SH-SY5Y (cell line): ENCODE data around the gene ABTB1.

Experiments used
- GATA2 ChIP-seq: IDR thresholded peaks from 2 replicates; pipeline ENCODE4 v1.6.1; 2011; ENCODE audit warnings: mild to moderate bottlenecking, low read depth, low read length
- GATA3 ChIP-seq: IDR thresholded peaks from 2 replicates; pipeline ENCODE4 v1.6.1; 2011; ENCODE audit warnings: low read depth, mild to moderate bottlenecking, low read length, moderate library complexity

The ABTB1 gene

GRCh38 chr3:127658234-127658633 is 14.5 kb upstream of the ABTB1 start:
- no peak for TF ChIP-seq GATA2
- TF ChIP-seq GATA3: no peak

GRCh38 chr3:127660621-127661251 is 12.0 kb upstream of the ABTB1 start:
- no peak for TF ChIP-seq GATA2
- TF ChIP-seq GATA3: no peak

- TF ChIP-seq GATA3 (no peak), GATA2 (no peak)
Measured at GRCh38 chr3:127661600-127661999, 11.2 kb upstream of the ABTB1 start.

DNA sequence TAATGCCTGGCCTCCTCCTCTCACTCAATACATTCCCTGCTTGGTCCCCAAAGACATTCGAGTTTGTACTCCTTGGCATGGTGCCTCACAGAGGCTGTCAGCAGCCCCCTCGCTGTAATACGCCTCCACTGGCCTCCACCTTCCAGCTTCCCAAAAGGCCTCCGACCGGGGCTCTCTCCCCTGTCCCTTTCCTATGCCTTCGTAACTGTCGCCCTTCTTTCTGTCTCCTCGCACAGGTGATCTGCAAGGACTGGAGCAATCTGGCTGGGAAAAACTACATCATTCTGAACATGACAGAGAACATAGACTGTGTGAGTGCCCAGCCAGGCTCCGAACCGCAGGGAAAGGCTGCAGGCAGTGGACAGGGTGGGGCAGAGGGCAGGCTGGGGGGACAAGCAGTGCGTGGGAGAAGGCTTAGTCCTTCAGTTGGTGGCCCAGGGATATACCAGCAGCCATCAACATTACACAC is 10.7 kb upstream of the ABTB1 start:
- TF ChIP-seq GATA2 (no peak), GATA3 (no peak)

DNA sequence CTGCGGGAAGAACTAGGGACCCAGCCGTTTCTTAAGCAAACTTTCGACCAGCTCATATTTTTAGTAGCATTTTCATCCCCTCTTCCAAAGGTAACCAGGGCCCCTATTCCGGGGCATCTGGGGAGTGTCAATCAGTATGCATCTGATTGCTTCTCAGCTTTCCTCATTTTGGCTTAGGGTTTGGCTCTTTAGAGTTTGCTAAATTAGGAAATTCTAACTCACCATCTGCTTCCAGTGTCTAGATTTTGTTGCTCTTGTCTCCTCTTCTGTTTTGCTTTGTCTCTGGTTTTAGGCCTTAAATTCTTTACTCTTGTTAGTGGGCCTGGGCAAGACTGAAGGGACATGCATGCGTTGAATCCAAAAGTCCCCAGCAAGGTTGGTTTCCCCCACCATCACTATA is 9.6 kb upstream of the ABTB1 start:
- TF ChIP-seq GATA2 (no peak), GATA3 (no peak)

DNA sequence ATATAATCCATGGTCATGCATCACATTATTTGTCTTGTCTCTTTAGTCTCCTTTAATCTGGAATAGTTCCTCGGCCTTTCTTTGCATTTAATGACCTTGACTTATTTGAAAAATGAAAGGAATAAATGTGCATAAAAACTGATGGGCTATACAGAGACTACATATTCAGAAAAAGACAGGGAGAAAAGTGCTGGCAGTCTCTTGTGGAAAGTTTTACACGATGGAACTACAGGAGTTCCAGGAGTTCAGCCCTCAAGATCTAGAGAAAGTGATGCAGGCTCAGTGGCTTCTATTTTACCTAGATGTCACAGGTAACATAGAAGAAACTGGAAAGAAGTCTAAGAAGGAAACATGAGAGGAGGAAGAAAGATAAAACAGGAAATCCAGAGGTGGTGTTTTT is 7.6 kb upstream of the ABTB1 start:
- TF ChIP-seq GATA3 (no peak), GATA2 (no peak)

- TF ChIP-seq GATA2: no peak
Measured at GRCh38 chr3:127665586-127665985, 7.2 kb upstream of the ABTB1 start.

GRCh38 chr3:127666676-127667075 is 6.1 kb upstream of the ABTB1 start:
- TF ChIP-seq GATA2 (no peak), GATA3 (no peak)

GRCh38 chr3:127667119-127667681 is 5.6 kb upstream of the ABTB1 start:
- no peak for TF ChIP-seq GATA2
- no peak for TF ChIP-seq GATA3

DNA sequence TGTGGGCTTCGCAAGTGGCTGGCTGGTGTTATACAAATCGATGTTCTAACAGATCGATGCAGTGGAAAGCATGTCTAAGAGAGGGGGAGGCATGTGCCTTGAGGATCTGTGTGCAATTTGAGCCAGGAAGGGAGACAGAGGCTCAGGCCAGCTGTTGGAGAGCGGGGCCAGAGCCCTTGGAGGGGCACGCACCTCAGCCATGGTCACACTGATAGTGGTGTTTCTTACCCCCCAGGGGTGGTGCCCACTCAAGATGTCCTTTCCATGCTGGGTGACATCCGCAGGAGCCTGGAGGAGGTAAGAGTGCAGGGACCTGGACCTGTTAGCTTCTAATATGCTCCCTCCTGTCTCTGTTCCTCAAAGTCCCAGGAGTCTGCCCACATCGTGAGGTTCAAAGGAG is 3.8 kb upstream of the ABTB1 start:
- no peak for TF ChIP-seq GATA2
- no peak for TF ChIP-seq GATA3

DNA sequence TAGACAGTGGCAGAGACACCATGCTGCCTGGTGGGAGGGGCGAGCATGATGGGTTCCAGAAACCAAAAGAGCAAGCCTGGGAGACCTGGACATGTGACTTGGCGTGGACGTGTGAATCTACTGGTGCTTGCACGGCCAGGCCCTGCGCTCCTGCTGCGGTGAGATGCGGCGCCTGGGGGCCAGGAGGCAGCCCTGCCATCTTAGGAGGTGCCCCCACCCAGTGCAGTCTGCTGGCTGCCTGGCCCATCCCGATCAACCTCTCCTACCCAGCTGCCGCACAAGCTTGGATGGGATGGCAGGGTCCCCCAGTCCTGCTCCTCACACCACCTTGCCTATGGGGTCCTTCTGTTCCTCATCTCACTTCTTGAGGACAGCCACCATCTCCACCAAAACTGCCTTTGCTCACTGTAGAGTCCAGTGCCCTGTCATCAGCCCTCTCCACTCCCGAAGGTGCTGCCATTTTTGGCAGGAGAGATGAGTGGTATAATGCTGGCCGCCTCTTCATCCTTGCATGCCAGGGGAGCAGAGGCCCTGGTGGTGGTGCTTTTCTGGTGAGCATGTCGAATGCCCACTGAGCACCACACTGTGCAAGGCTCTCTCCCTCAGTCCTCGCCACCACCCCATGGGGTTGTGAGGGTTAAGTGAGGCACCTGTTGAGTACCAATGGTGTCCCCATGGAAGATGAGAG is 3.1 kb upstream of the ABTB1 start:
- no peak for TF ChIP-seq GATA2
- no peak for TF ChIP-seq GATA3

DNA sequence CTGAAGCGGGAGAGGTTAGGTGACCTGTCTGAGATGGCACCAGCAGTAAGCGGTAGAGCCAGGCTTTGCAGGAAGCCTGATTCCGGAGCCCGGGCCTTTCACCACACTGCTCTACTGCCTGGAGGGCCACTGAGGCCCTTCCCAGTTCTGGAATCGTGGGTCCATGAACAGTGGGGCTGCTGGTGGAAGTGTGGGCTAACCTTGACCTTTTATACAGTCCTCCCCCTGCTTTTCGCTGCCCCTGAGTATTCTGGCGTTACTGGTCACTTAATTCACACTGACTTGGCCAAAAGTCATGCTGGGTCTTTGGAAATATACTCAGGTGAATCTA is 2.6 kb upstream of the ABTB1 start:
- TF ChIP-seq GATA3 (no peak), GATA2 (no peak)

DNA sequence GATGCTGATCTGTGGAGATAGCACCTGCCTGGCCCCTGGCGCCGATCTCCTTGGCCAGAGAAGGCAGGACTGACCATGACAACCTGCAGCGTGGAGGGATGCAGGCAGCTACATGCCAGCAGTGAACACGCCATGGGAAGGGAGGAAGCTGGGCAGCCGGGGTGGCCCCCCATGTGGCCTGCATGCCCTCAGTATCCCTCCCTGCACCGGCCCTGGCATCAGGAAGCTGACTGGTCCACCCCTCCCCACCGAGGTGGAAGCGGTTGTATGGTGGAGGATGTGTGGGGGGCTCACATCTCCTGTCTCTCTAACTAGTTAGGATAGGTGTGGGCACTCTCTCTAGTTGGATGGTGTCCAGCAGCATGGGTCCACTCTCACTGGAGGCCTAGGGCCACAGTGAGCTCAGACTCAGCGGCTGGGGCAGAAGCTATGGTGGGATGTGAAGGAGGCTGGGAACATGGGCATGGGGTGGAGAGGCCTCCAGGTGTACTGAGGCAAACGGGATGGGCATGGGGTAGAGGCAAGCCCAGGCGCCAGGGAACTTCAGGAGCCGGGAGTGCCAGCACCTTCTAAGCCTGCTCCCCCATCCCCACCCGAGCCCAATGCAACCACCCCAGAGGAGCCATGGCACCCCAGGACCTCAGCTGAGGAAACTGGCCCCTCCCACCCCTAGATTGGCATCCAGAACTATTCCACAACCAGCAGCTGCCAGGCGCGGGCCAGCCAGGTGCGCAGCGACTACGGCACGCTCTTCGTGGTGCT is 1.8 kb upstream of the ABTB1 start:
- TF ChIP-seq GATA2 (no peak), GATA3 (no peak)

DNA sequence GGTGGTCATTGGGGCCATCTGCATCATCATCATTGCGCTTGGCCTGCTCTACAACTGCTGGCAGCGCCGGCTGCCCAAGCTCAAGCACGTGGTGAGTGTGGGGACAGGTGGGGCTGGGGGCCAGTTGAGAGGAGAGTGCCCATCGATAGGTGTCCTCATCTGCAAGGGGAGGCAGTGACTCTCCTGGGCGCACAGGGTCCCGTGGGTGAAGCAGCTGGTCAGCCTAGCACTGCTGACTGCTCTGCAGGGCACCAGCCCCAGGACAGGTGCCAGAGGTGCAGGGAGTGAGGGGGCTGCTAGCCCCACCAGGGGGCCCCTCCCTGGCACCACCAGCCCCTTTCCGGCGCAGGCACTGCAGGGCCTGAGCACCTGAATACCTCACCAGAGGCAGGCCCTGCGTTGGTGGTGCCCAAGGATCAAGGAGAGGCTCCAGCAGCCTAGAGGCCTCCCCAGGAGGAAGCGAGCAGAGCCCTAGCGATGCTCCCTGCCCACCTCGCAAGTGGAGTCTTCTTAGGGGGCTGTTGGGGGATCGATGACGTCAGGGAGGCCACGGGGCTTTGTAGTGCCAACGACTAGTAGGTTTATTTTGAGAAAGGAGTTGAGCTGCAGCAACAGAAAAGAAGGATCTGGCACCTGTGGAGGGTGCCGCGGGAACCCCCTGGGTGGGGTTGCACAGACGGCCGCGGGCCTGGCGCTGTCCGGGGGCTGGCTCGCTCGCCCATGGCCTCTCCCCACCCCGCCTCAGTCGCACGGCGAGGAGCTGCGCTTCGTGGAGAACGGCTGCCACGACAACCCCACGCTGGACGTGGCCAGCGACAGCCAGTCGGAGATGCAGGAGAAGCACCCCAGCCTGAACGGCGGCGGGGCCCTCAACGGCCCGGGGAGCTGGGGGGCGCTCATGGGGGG is 976 bp upstream of the ABTB1 start:
- TF ChIP-seq GATA3: no peak
- TF ChIP-seq GATA2: no peak
